Trophoblast cell (in vitro differentiated cells and primary cell): Measurements from ENCODE around the gene SQOR.

Source experiments
- DNase-seq, 2 donors: peaks; one replicate each; pipeline ENCODE4 v3.0.0-alpha.2; 2016
- H2AFZ ChIP-seq: 2 replicates; pipeline ENCODE4 v1.6.1; 2013; ENCODE audit warnings: low read length, moderate library complexity, mild to moderate bottlenecking; ENCODE audit not compliant: insufficient read depth, poor library complexity
- H2AK5ac ChIP-seq: 2 replicates; pipeline ENCODE4 v1.6.1; 2013; ENCODE audit warnings: mild to moderate bottlenecking, low read length
- H2BK120ac ChIP-seq: 2 replicates; pipeline ENCODE4 v1.6.1; 2013; ENCODE audit warnings: low read length, mild to moderate bottlenecking, moderate library complexity; ENCODE audit not compliant: insufficient read depth, poor library complexity
- H2BK12ac ChIP-seq: 2 replicates; pipeline ENCODE4 v1.6.1; 2013; ENCODE audit warnings: mild to moderate bottlenecking, low read length, moderate library complexity
- H2BK5ac ChIP-seq: 2 replicates; pipeline ENCODE4 v1.6.1; 2013; ENCODE audit warnings: low read length, low read depth, moderate library complexity, mild to moderate bottlenecking; ENCODE audit not compliant: poor library complexity
- H3K14ac ChIP-seq: 2 replicates; pipeline ENCODE4 v1.6.1; 2013; ENCODE audit warnings: mild to moderate bottlenecking, low read length
- H3K18ac ChIP-seq: 2 replicates; pipeline ENCODE4 v1.6.1; 2013; ENCODE audit warnings: mild to moderate bottlenecking, low read length
- H3K23ac ChIP-seq: 2 replicates; pipeline ENCODE4 v1.6.1; 2013; ENCODE audit warnings: low read length
- H3K27ac ChIP-seq: 2 replicates; pipeline ENCODE4 v1.5.1; 2013; ENCODE audit warnings: low read depth, mild to moderate bottlenecking, inconsistent platforms, low read length, moderate library complexity
- H3K27me3 ChIP-seq: 2 replicates; pipeline ENCODE4 v1.6.1; 2013; ENCODE audit warnings: inconsistent platforms, mild to moderate bottlenecking, low read length, moderate library complexity; ENCODE audit not compliant: insufficient read depth
- H3K36me3 ChIP-seq, 2 experiments: 1 replicate in 1 of 2; 2 replicates in 1 of 2; pipeline ENCODE4 v1.6.1; 2013; ENCODE audit warnings: low read length in 2 of 2, mild to moderate bottlenecking in 2 of 2, moderate library complexity in 1 of 2; ENCODE audit not compliant: insufficient read depth in 2 of 2, control insufficient read depth in 1 of 2
- H3K4ac ChIP-seq: 2 replicates; pipeline ENCODE4 v1.6.1; 2013; ENCODE audit warnings: low read depth, mild to moderate bottlenecking, low read length, moderate library complexity
- H3K4me1 ChIP-seq, 2 experiments: 1 replicate in 1 of 2; 2 replicates in 1 of 2; pipeline ENCODE4 v1.6.1; 2013; ENCODE audit warnings: low read length in 2 of 2, mild to moderate bottlenecking in 2 of 2, moderate library complexity in 1 of 2; ENCODE audit not compliant: insufficient read depth in 2 of 2, control insufficient read depth in 1 of 2
- H3K4me2 ChIP-seq: 2 replicates; pipeline ENCODE4 v1.6.1; 2013; ENCODE audit warnings: inconsistent platforms, mild to moderate bottlenecking, low read length, moderate library complexity
- H3K4me3 ChIP-seq: 2 replicates; pipeline ENCODE4 v1.5.1; 2013; ENCODE audit warnings: mild to moderate bottlenecking, low read depth, low read length, inconsistent platforms
- H3K79me1 ChIP-seq: one replicate; pipeline ENCODE4 v1.6.1; 2013; ENCODE audit warnings: low read length
- H3K79me2 ChIP-seq: 2 replicates; pipeline ENCODE4 v1.6.1; 2013; ENCODE audit warnings: low read length, mild to moderate bottlenecking; ENCODE audit not compliant: control insufficient read depth, insufficient read depth, poor library complexity
- H3K9ac ChIP-seq: 2 replicates; pipeline ENCODE4 v1.6.1; 2013; ENCODE audit warnings: mild to moderate bottlenecking, low read length
- H3K9me3 ChIP-seq: 2 replicates; pipeline ENCODE4 v1.6.1; 2013; ENCODE audit warnings: low read depth, mild to moderate bottlenecking, control low read depth, inconsistent platforms, low read length; ENCODE audit not compliant: insufficient read depth
- H4K12ac ChIP-seq: 2 replicates; pipeline ENCODE4 v1.6.1; 2013; ENCODE audit warnings: low read depth, mild to moderate bottlenecking, low read length, moderate library complexity
- H4K8ac ChIP-seq: 2 replicates; pipeline ENCODE4 v1.6.1; 2013; ENCODE audit warnings: low read depth, mild to moderate bottlenecking, low read length, moderate library complexity
- H4K91ac ChIP-seq: one replicate; pipeline ENCODE4 v1.6.1; 2013; ENCODE audit warnings: low read depth, mild to moderate bottlenecking, low read length, moderate library complexity
- WGBS: extraction: QIAGEN DNeasy Blood & Tissue Kit; methylation state at CpG from one replicate; pipeline ENCODE4 v1.1.7; 2013; ENCODE audit warnings: missing lambda C conversion rate; ENCODE audit not compliant: insufficient read length, insufficient coverage; ENCODE audit errors: extremely low coverage; 5-methylcytosine and 5-hydroxymethylcytosine counted together

SQOR gene

DNA sequence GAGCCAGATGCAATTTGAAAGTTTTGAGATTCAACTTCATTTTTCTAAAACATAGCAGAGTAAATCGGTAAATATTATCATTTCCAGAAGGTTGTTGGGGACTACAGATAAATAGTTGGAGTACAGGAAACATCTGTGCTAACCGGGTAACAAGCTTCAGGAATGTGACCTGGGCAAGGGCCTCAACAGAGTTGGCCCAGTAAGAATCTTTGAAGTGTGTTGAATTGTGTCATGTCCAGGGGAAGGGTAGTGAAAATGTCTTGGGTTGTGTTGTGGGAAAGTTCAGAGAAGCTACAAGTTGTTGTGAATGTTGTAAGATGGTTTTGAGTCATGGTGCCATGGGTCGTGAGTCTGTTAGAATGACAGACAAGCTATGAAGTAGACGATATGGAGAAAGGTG lies 35.7 kb downstream of the SQOR start:
- no peak overlapping the region for H3K23ac ChIP-seq

DNA sequence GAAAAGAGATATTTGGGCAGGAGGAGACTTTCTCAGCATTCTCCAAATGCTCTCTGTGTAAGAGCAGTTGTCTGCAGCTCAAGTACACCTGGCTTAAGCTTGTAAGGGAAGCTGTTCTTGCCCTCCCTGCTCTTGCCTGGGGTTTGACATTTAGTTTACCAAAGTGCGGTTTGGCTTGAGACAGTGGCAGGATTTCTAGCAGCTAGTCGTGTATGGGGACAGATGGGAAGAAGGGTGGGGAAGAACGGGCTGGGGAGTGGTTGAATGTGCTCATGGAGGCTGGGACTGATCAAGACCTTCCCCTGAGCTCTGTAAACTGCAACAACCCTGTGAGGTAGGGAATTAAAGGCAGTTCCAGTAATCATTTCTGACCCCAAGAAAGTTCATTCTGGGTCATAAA lies 39.8 kb downstream of the SQOR start:
- no peak overlapping the region for H3K27ac ChIP-seq
- no peaks in the 10 kb centered on the region for H3K79me1 ChIP-seq
- H3K4me1 ChIP-seq, result no peaks in the 10 kb centered on the region
- H3K9me3 ChIP-seq, result no peaks in the 10 kb centered on the region
- H2AFZ ChIP-seq, result no peak overlapping the region
- no peak overlapping the region for H4K12ac ChIP-seq
- no peak overlapping the region for H3K9ac ChIP-seq
- WGBS, result no CpG with 5 or more reads among the region's 3 CpGs
- no peak overlapping the region for H2BK5ac ChIP-seq
- no peak overlapping the region for H2BK120ac ChIP-seq
- no peak overlapping the region for H4K91ac ChIP-seq
- no peaks in the 10 kb centered on the region for H3K36me3 ChIP-seq
- H3K79me2 ChIP-seq, result no peaks in the 10 kb centered on the region
- no peak overlapping the region for H3K4me2 ChIP-seq
- H3K18ac ChIP-seq, result no peak overlapping the region
- H3K23ac ChIP-seq, result no peak overlapping the region
- no peak overlapping the region for H3K4me3 ChIP-seq
- no peaks in the 10 kb centered on the region for H3K27me3 ChIP-seq
- no peak overlapping the region for H3K4ac ChIP-seq
- no peak overlapping the region for H2BK12ac ChIP-seq
- no peak for DNase-seq
- no peak overlapping the region for H2AK5ac ChIP-seq
- no peak overlapping the region for H4K8ac ChIP-seq
- no peak overlapping the region for H3K14ac ChIP-seq

More for the DNA sequence above, 35.7 kb downstream of the SQOR start:
- H3K79me2 ChIP-seq, result no peaks in the 10 kb centered on the region
- no peak overlapping the region for H3K4ac ChIP-seq
- no CpG with 5 or more reads among the region's 4 CpGs for WGBS
- no peak overlapping the region for H4K91ac ChIP-seq
- no peak overlapping the region for H3K18ac ChIP-seq
- no peak overlapping the region for H3K14ac ChIP-seq
- H3K9ac ChIP-seq, result no peak overlapping the region
- H2BK12ac ChIP-seq, result no peak overlapping the region
- no peak overlapping the region for H3K4me2 ChIP-seq
- H3K36me3 ChIP-seq, result no peaks in the 10 kb centered on the region
- no peak overlapping the region for H4K8ac ChIP-seq
- no peak overlapping the region for H2BK120ac ChIP-seq
- H3K9me3 ChIP-seq, result no peaks in the 10 kb centered on the region
- no peaks in the 10 kb centered on the region for H3K27me3 ChIP-seq
- no peaks in the 10 kb centered on the region for H3K4me1 ChIP-seq
- H4K12ac ChIP-seq, result no peak overlapping the region
- H2BK5ac ChIP-seq, result no peak overlapping the region
- no peak for DNase-seq
- H2AK5ac ChIP-seq, result no peak overlapping the region
- H3K27ac ChIP-seq, result no peak overlapping the region
- H2AFZ ChIP-seq, result no peak overlapping the region
- no peaks in the 10 kb centered on the region for H3K79me1 ChIP-seq
- no peak overlapping the region for H3K4me3 ChIP-seq

GRCh38 chr15:45677797-45678196 lies 43.0 kb downstream of the SQOR start:
- Histone ChIP-seq H3K4ac (no peak overlapping the region), H3K14ac (no peak overlapping the region), H2BK12ac (no peak overlapping the region), H3K36me3 (no peaks in the 10 kb centered on the region), H3K27me3 (no peaks in the 10 kb centered on the region), H2AFZ (no peak overlapping the region), H3K9ac (no peak overlapping the region), H3K79me1 (no peaks in the 10 kb centered on the region), H3K18ac (no peak overlapping the region), H3K79me2 (no peaks in the 10 kb centered on the region), H2BK120ac (no peak overlapping the region), H3K4me3 (no peak overlapping the region), H3K23ac (no peak overlapping the region), H2BK5ac (no peak overlapping the region), H3K4me2 (no peak overlapping the region), H4K8ac (no peak overlapping the region), H3K9me3 (no peaks in the 10 kb centered on the region), H2AK5ac (no peak overlapping the region), H3K4me1 (no peaks in the 10 kb centered on the region), H3K27ac (no peak overlapping the region), H4K12ac (no peak overlapping the region), H4K91ac (no peak overlapping the region)
- WGBS, result no CpG with 5 or more reads among the region's 7 CpGs
- no peak for DNase-seq

DNA sequence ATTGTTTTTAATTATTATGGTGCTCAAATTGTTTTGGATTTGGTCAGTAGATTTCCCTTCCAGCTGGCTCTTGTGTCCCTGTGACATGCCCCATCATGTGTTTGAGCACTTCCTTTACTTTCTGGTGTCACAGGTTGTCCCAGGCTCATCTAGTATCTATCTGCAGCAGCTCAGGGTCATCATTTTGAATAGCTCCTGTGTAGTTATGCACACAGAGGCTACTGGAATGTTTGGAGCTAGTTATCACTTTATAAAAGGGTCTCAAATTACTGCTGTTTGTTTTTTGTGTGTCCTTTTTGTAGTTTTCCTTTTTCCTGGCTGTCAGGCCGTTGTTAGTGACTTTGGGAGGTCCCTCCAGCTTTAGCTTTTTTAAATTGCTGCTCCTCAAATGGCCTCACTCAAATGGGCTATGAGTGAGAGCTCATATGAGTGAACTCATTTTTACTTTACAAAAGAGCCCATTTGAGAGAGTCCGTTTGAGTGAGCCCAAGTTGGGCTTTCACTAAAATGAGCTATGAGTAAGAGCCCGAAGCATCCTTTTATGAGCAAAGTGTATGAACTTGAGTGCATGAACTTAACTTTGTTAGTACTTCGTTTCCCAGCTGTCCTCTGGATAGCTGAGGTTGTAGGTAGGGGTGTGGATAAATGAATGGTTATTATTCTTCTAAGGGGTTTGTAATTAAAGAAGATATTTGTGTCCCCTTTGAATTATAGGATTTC lies 43.8 kb downstream of the SQOR start:
- H2BK120ac ChIP-seq, result no peak overlapping the region
- H3K18ac ChIP-seq, result no peak overlapping the region
- H3K27me3 ChIP-seq, result no peaks in the 10 kb centered on the region
- H3K27ac ChIP-seq, result no peak overlapping the region
- no peak overlapping the region for H3K9ac ChIP-seq
- H2AK5ac ChIP-seq, result no peak overlapping the region
- H2BK12ac ChIP-seq, result no peak overlapping the region
- H2AFZ ChIP-seq, result no peak overlapping the region
- H3K4me3 ChIP-seq, result no peak overlapping the region
- no peaks in the 10 kb centered on the region for H3K36me3 ChIP-seq
- no peaks in the 10 kb centered on the region for H3K4me1 ChIP-seq
- H3K9me3 ChIP-seq, result no peaks in the 10 kb centered on the region
- H3K79me2 ChIP-seq, result no peaks in the 10 kb centered on the region
- H3K23ac ChIP-seq, result no peak overlapping the region
- H4K8ac ChIP-seq, result no peak overlapping the region
- H3K14ac ChIP-seq, result no peak overlapping the region
- H2BK5ac ChIP-seq, result no peak overlapping the region
- DNase-seq, result no peak
- H3K4me2 ChIP-seq, result no peak overlapping the region
- H3K4ac ChIP-seq, result no peak overlapping the region
- no peak overlapping the region for H4K12ac ChIP-seq
- H3K79me1 ChIP-seq, result no peaks in the 10 kb centered on the region
- WGBS, result no CpG with 5 or more reads among the region's 4 CpGs
- no peak overlapping the region for H4K91ac ChIP-seq
